Transverse colon (tissue), 4 donors: ENCODE results near the gene CD7. TPM values are rescaled to one million over a fixed set of nuclear protein-coding genes. Genes with fewer than 3 reads are reported as not detected.
A peak's percentile ranks its signal among the peaks of the same experiment; 100 is the strongest.

ENCODE experiments used
- DNase-seq: peaks from one replicate; pipeline ENCODE4 v3.0.0-alpha.2; 2019
- H3K27ac ChIP-seq, 4 donors: fragments of 200-600 bp; sonication (generic); 2 replicates each; pipeline ENCODE4 v1.5.1; 2016 to 2018; ENCODE audit warnings: inconsistent platforms in 4 of 4
- H3K27me3 ChIP-seq: fragments of 200-600 bp; sonication (generic); 2 replicates; pipeline ENCODE4 v1.5.1; 2017; ENCODE audit warnings: inconsistent platforms
- H3K36me3 ChIP-seq, 4 donors: fragments of 200-600 bp; sonication (generic); 2 replicates each; pipeline ENCODE4 v1.5.1; 2017 to 2019; ENCODE audit warnings: inconsistent platforms in 4 of 4
- H3K4me1 ChIP-seq, 4 donors: fragments of 200-600 bp; sonication (generic); 2 replicates each; pipeline ENCODE4 v1.5.1; 2017 to 2020; ENCODE audit warnings: inconsistent platforms in 4 of 4
- H3K4me3 ChIP-seq, 4 donors: fragments of 200-600 bp; sonication (generic); 1 replicate in 1 of 4; 2 replicates in 3 of 4; pipeline versions ENCODE4 v1.5.1 to v1.6.1; 2017 to 2019; ENCODE audit warnings: inconsistent platforms in 4 of 4
- H3K9me3 ChIP-seq, 2 donors: fragments of 200-600 bp; sonication (generic); 2 replicates each; pipeline ENCODE4 v1.5.1; 2017 to 2019; ENCODE audit warnings: inconsistent platforms in 2 of 2
- CTCF ChIP-seq, 5 experiments: fragments of 200-600 bp in 3 of 5; fragments of 450-650 bp in 2 of 5; sonication (generic) in 3 of 5; IDR thresholded peaks; 1 replicate in 2 of 5; 2 replicates in 3 of 5; pipeline ENCODE4 v1.5.1; 2016 to 2017; ENCODE audit warnings: antibody characterized with exemption in 5 of 5, inconsistent platforms in 3 of 5, mild to moderate bottlenecking in 2 of 5, moderate library complexity in 1 of 5
- EP300 ChIP-seq: sonication (generic); formaldehyde crosslinking; IDR thresholded peaks from one replicate; pipeline ENCODE4 v1.6.1; 2017; ENCODE audit warnings: antibody characterized with exemption, low read depth
- POLR2A ChIP-seq: fragments of 450-650 bp; IDR thresholded peaks from one replicate; pipeline ENCODE4 v1.6.1; 2016; ENCODE audit warnings: antibody characterized with exemption, mild to moderate bottlenecking, moderate library complexity
- POLR2AphosphoS5 ChIP-seq, 3 donors: sonication (generic); formaldehyde crosslinking; IDR thresholded peaks; one replicate each; pipeline ENCODE4 v1.6.1; 2016; ENCODE audit warnings: antibody characterized with exemption in 3 of 3
- WGBS, 2 donors: methylation state at CpG; one replicate each; pipeline ENCODE4 v1.1.5; 2018; ENCODE audit warnings: low coverage in 1 of 2; 5-methylcytosine and 5-hydroxymethylcytosine counted together
- in situ Hi-C, 4 donors: fragments of 200-750 bp; cut with MboI; loops; one replicate each; pipeline versions ENCODE4 v1.15.0 to v1.15.1; 2017; ENCODE audit warnings: low sequenced_read_pairs in 3 of 4, low pct_ligation_motif_present in 1 of 4, low pct_unique_long_range_greater_than_20kb in 1 of 4
- intact Hi-C: fragments of 100-400 bp; cut with DNase I; formaldehyde crosslinking; loops from one replicate; pipeline ENCODE4 v1.15.1; 2023; ENCODE audit warnings: low total_unique reads
- total RNA-seq, 4 donors: library from RNA; depleted of rRNA; stranded (reverse); fragments of >200 nt; gene quantifications; one replicate each; pipeline ENCODE4 v1.1.0, GENCODE V29; 2016

Gene CD7
- total RNA-seq, 4 donors from 2014 or later = 6.1 to 9.7 (median 7.4) TPM

GRCh38 chr17:82300707-82301270 is 16.6 kb downstream of the CD7 start:
- Histone ChIP-seq H3K4me1 (peaks cover 29 to 40% (median 35%) of the 10 kb centered on the region in 4 donors), H3K36me3 (no peaks in the 10 kb centered on the region), H3K27me3 (no peaks in the 10 kb centered on the region), H3K4me3 (no peak overlapping the region), H3K27ac (peak overlapping the region in 1 of 4 donors; percentile 15), H3K9me3 (no peaks in the 10 kb centered on the region)
- no peak for TF ChIP-seq POLR2A
- TF ChIP-seq POLR2AphosphoS5 (IDR thresholded peaks at IDR 0.05) = peak in 1 of 3 donors; percentile 9
- peak; percentile 81 to 92 (median 86) for TF ChIP-seq CTCF (IDR thresholded peaks at IDR 0.05)
- no peak for TF ChIP-seq EP300
- intact Hi-C loops (no loop called here), in situ Hi-C loops (no loop called here)
- WGBS, 2 donors = 33% methylated on average over 17 of the region's 21 CpGs; no CpG with 5 or more reads in 1 of the 2 donors
- DNase-seq = peak; percentile 84

- H3K4me1 ChIP-seq = peaks cover 34 to 46% (median 39%) of the 10 kb centered on the region in 4 donors
Observed at GRCh38 chr17:82300228-82300627, 17.2 kb downstream of the CD7 start.

GRCh38 chr17:82299452-82299851 is 18.0 kb downstream of the CD7 start:
- no peaks in the 10 kb centered on the region for H3K36me3 ChIP-seq
- no peaks in the 10 kb centered on the region for H3K27me3 ChIP-seq
- no peak overlapping the region for H3K4me3 ChIP-seq
- in situ Hi-C loops = no loop called here
- TF ChIP-seq CTCF (IDR thresholded peaks at IDR 0.05) (no peak), EP300 (no peak), POLR2AphosphoS5 (IDR thresholded peaks at IDR 0.05) (no peak), POLR2A (no peak)
- H3K27ac ChIP-seq = peak overlapping the region; percentile 95 to 99 (median 98)
- 80 to 89% methylated on average over 6 to 10 of the region's 10 CpGs for WGBS, 2 donors
- intact Hi-C loops = no loop called here
- no peaks in the 10 kb centered on the region for H3K9me3 ChIP-seq
- DNase-seq = no peak
- peaks cover 39 to 54% (median 47%) of the 10 kb centered on the region in 4 donors for H3K4me1 ChIP-seq

More at GRCh38 chr17:82300228-82300627, 17.2 kb downstream of the CD7 start:
- 91% methylated on average over 13 of the region's 13 CpGs; no CpG with 5 or more reads in 1 of the 2 donors for WGBS, 2 donors
- no peaks in the 10 kb centered on the region for H3K9me3 ChIP-seq
- in situ Hi-C loops = no loop called here
- no peaks in the 10 kb centered on the region for H3K27me3 ChIP-seq
- H3K4me3 ChIP-seq = no peak overlapping the region
- no peak for DNase-seq
- no peak for TF ChIP-seq EP300
- no peak for TF ChIP-seq CTCF (IDR thresholded peaks at IDR 0.05)
- no peak for TF ChIP-seq POLR2A
- no peak for TF ChIP-seq POLR2AphosphoS5 (IDR thresholded peaks at IDR 0.05)
- no peak overlapping the region for H3K27ac ChIP-seq
- intact Hi-C loops = no loop called here
- H3K36me3 ChIP-seq = no peaks in the 10 kb centered on the region

- in situ Hi-C loops = no loop called here
- TF ChIP-seq POLR2A (no peak), POLR2AphosphoS5 (IDR thresholded peaks at IDR 0.05) (no peak), EP300 (no peak), CTCF (IDR thresholded peaks at IDR 0.05) (no peak)
- 85 to 90% methylated on average over 2 to 20 of the region's 27 CpGs for WGBS, 2 donors
- H3K4me3 ChIP-seq = peak overlapping the region in 3 of 4 donors; percentile 34 to 48 (median 37)
- peaks cover 45 to 60% (median 53%) of the 10 kb centered on the region in 4 donors for H3K4me1 ChIP-seq
- H3K27ac ChIP-seq = peak overlapping the region; percentile 95 to 99 (median 98)
- H3K9me3 ChIP-seq = no peaks in the 10 kb centered on the region
- no peaks in the 10 kb centered on the region for H3K36me3 ChIP-seq
- intact Hi-C loops = no loop called here
- no peaks in the 10 kb centered on the region for H3K27me3 ChIP-seq
- no peak for DNase-seq
Observed at GRCh38 chr17:82298538-82299421, 18.6 kb downstream of the CD7 start.
